ENCODE measurements around the gene KDM5C.

Gene KDM5C

DNA sequence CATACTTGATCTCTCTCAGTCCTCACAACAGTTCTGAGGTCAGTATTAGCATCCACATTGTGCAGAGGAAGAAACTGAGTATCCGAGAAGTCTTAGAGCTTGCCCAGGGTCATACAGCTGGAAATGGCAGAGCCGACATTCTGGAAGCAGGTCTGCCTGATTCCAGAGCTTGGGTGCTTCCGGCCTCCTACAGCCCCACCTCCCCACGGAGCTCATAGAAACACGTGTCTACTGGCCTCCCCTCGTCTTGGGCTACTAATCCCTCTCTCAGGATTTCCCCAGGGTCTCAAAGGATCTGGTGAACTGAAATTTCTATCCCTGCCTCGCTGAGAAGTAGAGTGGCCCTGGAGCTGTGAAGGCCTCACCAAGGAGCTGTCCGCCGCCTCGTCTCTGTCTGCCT, 12.0 kb upstream of the KDM5C start:
- Histone ChIP-seq H3K4me3 (ENCODE audit: insufficient read length, low read depth) (no peak overlapping the region), H3K9me3 (ENCODE audit: insufficient read depth, low read length) (no peaks in the 10 kb centered on the region), H3K36me3 (ENCODE audit: insufficient read depth, insufficient read length, low read length) (no peaks in the 10 kb centered on the region), H3K4me1 (ENCODE audit: insufficient read depth, insufficient read length) (peaks cover 2% of the 10 kb centered on the region), H3K27me3 (ENCODE audit: insufficient read depth, insufficient read length) (no peaks in the 10 kb centered on the region), H3K9ac (ENCODE audit: insufficient read length, low read depth) (no peak overlapping the region)
- TF ChIP-seq ZNF274 (IDR thresholded peaks at IDR 0.05; ENCODE audit: low read depth, low read length) (no peak), SUZ12 (IDR thresholded peaks at IDR 0.05; ENCODE audit: extremely low read depth, insufficient read depth, insufficient read length) (no peak), YY1 (IDR thresholded peaks at IDR 0.05; ENCODE audit: insufficient read depth, insufficient read length) (no peak)
- no peak for DNase-seq (ENCODE audit: low read depth, low spot score)

DNA sequence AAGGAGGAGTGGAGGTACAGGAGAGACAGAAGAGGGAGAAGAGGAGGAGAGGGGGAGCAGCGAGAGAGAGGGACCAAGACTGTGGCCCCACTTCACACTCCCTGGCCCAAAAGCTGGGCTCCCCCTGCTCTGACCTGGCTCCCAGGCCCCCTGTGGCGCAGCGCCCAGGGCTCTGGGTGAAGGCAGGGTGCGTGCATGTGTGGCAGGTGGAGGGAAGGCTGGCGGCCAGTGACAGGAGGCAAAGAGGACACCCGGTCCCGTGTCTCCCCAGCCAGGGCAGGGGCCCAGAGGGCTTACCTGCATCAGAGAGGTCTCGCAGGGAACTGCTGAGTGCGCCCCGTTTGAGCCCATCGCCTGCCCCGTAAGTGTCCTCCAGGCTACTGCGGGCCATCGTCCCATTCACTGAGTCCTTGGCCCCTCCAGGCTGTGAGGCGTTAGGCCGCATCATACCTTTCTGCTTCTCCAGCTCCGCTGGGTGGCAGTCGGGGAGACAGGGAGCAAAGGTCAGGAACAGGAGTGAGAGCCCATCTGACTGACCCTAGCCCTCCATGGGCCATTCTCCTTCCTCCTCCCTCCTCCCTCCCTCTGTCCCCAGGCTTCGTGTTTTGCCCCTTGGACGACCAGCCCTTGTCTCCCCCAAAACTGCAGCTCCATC, 11.1 kb upstream of the KDM5C start:
- Histone ChIP-seq H3K4me3 (ENCODE audit: insufficient read length, low read depth) (no peak overlapping the region), H3K9me3 (ENCODE audit: insufficient read depth, low read length) (no peaks in the 10 kb centered on the region), H3K27me3 (ENCODE audit: insufficient read depth, insufficient read length) (no peaks in the 10 kb centered on the region), H3K36me3 (ENCODE audit: insufficient read depth, insufficient read length, low read length) (no peaks in the 10 kb centered on the region), H3K9ac (ENCODE audit: insufficient read length, low read depth) (no peak overlapping the region), H3K4me1 (ENCODE audit: insufficient read depth, insufficient read length) (no peaks in the 10 kb centered on the region)
- TF ChIP-seq YY1 (IDR thresholded peaks at IDR 0.05; ENCODE audit: insufficient read depth, insufficient read length) = no peak
- TF ChIP-seq ZNF274 (IDR thresholded peaks at IDR 0.05; ENCODE audit: low read depth, low read length) = no peak
- no peak for TF ChIP-seq SUZ12 (IDR thresholded peaks at IDR 0.05; ENCODE audit: extremely low read depth, insufficient read depth, insufficient read length)
- no peak for DNase-seq (ENCODE audit: low read depth, low spot score)

DNA sequence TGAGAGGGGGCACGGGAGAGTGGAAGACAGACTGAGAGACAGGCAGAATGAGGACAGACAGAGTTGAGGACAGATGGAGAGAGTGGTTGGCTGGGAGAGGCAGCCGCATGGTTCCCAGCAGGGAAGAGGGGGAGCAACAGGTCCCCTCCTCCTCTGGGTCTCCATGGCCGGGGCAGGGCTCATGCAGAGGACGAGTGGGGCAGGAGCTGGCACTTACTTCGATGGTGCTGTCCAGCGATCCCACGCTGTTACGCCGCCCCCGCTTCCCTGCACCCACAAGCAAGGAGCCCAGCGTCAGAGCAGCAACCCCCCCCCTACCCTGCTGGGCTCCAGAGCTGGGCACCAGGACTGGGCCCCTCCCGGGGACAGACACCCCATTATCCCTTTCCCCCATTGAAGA, 10.6 kb upstream of the KDM5C start:
- no peaks in the 10 kb centered on the region for H3K9me3 ChIP-seq (ENCODE audit: insufficient read depth, low read length)
- TF ChIP-seq SUZ12 (IDR thresholded peaks at IDR 0.05; ENCODE audit: extremely low read depth, insufficient read depth, insufficient read length) (no peak), YY1 (IDR thresholded peaks at IDR 0.05; ENCODE audit: insufficient read depth, insufficient read length) (no peak), ZNF274 (IDR thresholded peaks at IDR 0.05; ENCODE audit: low read depth, low read length) (no peak)
- no peak overlapping the region for H3K9ac ChIP-seq (ENCODE audit: insufficient read length, low read depth)
- DNase-seq (ENCODE audit: low read depth, low spot score) = no peak
- no peaks in the 10 kb centered on the region for H3K36me3 ChIP-seq (ENCODE audit: insufficient read depth, insufficient read length, low read length)
- H3K4me1 ChIP-seq (ENCODE audit: insufficient read depth, insufficient read length) = peaks cover 1% of the 10 kb centered on the region
- no peak overlapping the region for H3K4me3 ChIP-seq (ENCODE audit: insufficient read length, low read depth)
- no peaks in the 10 kb centered on the region for H3K27me3 ChIP-seq (ENCODE audit: insufficient read depth, insufficient read length)

DNA sequence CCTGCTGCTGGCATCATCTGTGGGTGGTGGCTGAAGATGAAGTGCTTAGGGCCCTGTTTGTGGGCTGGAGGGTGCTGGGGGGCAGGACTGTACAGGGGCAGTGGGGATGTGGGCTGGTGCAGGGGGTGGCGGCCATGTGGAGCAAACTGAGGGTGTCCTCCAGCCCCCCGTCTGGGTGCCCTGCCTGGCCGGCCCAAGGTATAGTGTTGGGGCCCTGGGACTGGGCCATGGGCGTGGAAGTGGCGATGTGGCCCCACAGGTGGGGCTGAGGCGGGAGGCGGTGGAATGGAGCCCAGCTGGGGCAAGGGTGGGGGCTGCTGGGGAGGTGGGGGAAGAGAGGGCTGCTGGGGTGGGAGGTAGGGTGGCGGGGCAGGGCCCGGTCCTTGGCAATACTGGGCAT, 9.5 kb upstream of the KDM5C start:
- H3K4me1 ChIP-seq (ENCODE audit: insufficient read depth, insufficient read length) = peaks cover 2% of the 10 kb centered on the region
- DNase-seq (ENCODE audit: low read depth, low spot score) = no peak
- TF ChIP-seq SUZ12 (IDR thresholded peaks at IDR 0.05; ENCODE audit: extremely low read depth, insufficient read depth, insufficient read length) (no peak), YY1 (IDR thresholded peaks at IDR 0.05; ENCODE audit: insufficient read depth, insufficient read length) (no peak), ZNF274 (IDR thresholded peaks at IDR 0.05; ENCODE audit: low read depth, low read length) (no peak)

DNA sequence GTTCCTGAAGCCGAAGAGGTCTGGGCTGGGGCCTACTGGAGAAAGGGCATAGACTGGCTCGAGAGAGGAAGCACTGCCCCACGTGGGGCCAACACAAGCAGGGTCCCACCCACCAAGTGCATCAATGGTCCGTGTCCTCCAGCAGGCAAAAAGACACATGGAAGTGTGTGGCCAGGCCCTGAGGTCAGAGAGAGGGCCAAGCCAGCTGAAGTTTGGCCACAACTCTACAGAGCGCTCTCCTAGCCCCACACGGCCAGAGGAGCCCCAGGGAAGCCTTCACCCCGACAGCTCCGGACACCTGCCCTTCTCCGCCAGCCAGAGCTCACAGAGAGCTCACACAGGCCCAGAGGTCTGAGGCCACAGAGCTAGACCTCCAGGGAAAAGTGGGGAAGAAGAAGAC, 8.5 kb upstream of the KDM5C start:
- no peaks in the 10 kb centered on the region for H3K36me3 ChIP-seq (ENCODE audit: insufficient read depth, insufficient read length, low read length)

More for the DNA sequence above, 9.5 kb upstream of the KDM5C start:
- Histone ChIP-seq H3K27me3 (ENCODE audit: insufficient read depth, insufficient read length) (no peaks in the 10 kb centered on the region), H3K9ac (ENCODE audit: insufficient read length, low read depth) (no peak overlapping the region), H3K36me3 (ENCODE audit: insufficient read depth, insufficient read length, low read length) (no peaks in the 10 kb centered on the region), H3K9me3 (ENCODE audit: insufficient read depth, low read length) (no peaks in the 10 kb centered on the region), H3K4me3 (ENCODE audit: insufficient read length, low read depth) (no peak overlapping the region)

DNA sequence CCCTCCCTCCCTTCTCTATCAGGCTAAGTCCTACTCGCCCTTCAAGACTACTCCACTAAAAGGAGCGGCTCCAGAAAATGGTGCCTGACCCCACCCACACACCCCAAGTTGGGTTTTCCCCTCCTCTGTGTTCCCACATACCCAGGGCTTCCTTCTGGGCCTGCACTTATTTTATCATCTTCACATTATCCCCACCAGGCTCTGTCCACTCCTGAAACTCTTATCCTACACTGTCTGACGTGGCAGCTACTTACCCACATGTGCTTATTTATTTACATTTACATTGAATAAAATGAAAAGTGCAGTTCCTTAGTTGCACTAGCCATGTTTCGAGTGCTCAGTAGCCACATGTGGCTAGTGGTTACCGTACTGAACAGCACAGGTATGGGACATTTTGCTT, 5.1 kb upstream of the KDM5C start:
- Histone ChIP-seq H3K9ac (ENCODE audit: insufficient read length, low read depth) (no peak overlapping the region), H3K36me3 (ENCODE audit: insufficient read depth, insufficient read length, low read length) (no peaks in the 10 kb centered on the region), H3K4me1 (ENCODE audit: insufficient read depth, insufficient read length) (peaks cover 2% of the 10 kb centered on the region), H3K27me3 (ENCODE audit: insufficient read depth, insufficient read length) (no peaks in the 10 kb centered on the region), H3K4me3 (ENCODE audit: insufficient read length, low read depth) (no peak overlapping the region), H3K9me3 (ENCODE audit: insufficient read depth, low read length) (no peaks in the 10 kb centered on the region)
- no peak for DNase-seq (ENCODE audit: low read depth, low spot score)
- no peak for TF ChIP-seq YY1 (IDR thresholded peaks at IDR 0.05; ENCODE audit: insufficient read depth, insufficient read length)
- TF ChIP-seq SUZ12 (IDR thresholded peaks at IDR 0.05; ENCODE audit: extremely low read depth, insufficient read depth, insufficient read length) = no peak
- no peak for TF ChIP-seq ZNF274 (IDR thresholded peaks at IDR 0.05; ENCODE audit: low read depth, low read length)

More for the DNA sequence above, 8.5 kb upstream of the KDM5C start:
- Histone ChIP-seq H3K9ac (ENCODE audit: insufficient read length, low read depth) (no peak overlapping the region), H3K27me3 (ENCODE audit: insufficient read depth, insufficient read length) (no peaks in the 10 kb centered on the region), H3K4me3 (ENCODE audit: insufficient read length, low read depth) (no peak overlapping the region), H3K4me1 (ENCODE audit: insufficient read depth, insufficient read length) (peaks cover 2% of the 10 kb centered on the region), H3K9me3 (ENCODE audit: insufficient read depth, low read length) (no peaks in the 10 kb centered on the region)
- TF ChIP-seq YY1 (IDR thresholded peaks at IDR 0.05; ENCODE audit: insufficient read depth, insufficient read length) (no peak), SUZ12 (IDR thresholded peaks at IDR 0.05; ENCODE audit: extremely low read depth, insufficient read depth, insufficient read length) (no peak), ZNF274 (IDR thresholded peaks at IDR 0.05; ENCODE audit: low read depth, low read length) (no peak)
- DNase-seq (ENCODE audit: low read depth, low spot score) = no peak

DNA sequence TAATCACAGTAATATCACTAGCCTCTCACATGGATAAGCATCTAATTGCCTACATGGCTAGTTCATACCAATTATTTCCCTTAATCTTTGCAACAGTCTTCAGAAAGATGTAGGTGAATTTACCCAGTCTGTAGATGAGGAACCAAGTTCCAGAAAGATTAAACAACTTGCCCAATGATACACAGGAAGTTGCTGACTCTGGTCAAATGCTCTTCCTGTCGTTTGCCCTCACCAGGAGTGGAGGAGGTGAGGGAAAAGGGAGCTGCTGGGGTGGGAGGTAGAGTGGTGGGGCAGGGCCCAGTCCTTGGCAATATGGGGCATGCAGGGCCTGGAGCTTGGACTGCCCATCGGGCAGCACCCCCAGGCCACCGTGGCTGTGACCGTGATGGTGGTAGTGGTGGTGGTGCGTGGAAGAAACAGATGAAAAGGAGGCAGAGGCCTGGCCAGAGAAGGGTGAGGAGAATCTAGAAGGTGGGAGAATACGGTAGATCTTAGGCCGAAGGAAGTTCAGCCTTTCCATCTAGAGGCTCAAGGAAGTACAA, 2.3 kb upstream of the KDM5C start:
- no peaks in the 10 kb centered on the region for H3K9me3 ChIP-seq (ENCODE audit: insufficient read depth, low read length)
- DNase-seq (ENCODE audit: low read depth, low spot score) = no peak
- no peak overlapping the region for H3K4me3 ChIP-seq (ENCODE audit: insufficient read length, low read depth)
- no peak overlapping the region for H3K9ac ChIP-seq (ENCODE audit: insufficient read length, low read depth)
- peaks cover 10% of the 10 kb centered on the region for H3K4me1 ChIP-seq (ENCODE audit: insufficient read depth, insufficient read length)
- peaks cover 18% of the 10 kb centered on the region for H3K36me3 ChIP-seq (ENCODE audit: insufficient read depth, insufficient read length, low read length)
- TF ChIP-seq ZNF274 (IDR thresholded peaks at IDR 0.05; ENCODE audit: low read depth, low read length) (no peak), SUZ12 (IDR thresholded peaks at IDR 0.05; ENCODE audit: extremely low read depth, insufficient read depth, insufficient read length) (no peak), YY1 (IDR thresholded peaks at IDR 0.05; ENCODE audit: insufficient read depth, insufficient read length) (no peak)
- no peaks in the 10 kb centered on the region for H3K27me3 ChIP-seq (ENCODE audit: insufficient read depth, insufficient read length)

Measured in NT2/D1 (cell line).